HG02588 (cell line): ENCODE results near the gene JPT2.

Experiments used
- ATAC-seq: cut with Tn5 transposase; IDR thresholded peaks from one replicate; pipeline ENCODE4 v1.9.1; 2021; ENCODE audit warnings: mild to moderate bottlenecking, moderate library complexity; ENCODE audit not compliant: unreplicated experiment

Gene JPT2, protein sequence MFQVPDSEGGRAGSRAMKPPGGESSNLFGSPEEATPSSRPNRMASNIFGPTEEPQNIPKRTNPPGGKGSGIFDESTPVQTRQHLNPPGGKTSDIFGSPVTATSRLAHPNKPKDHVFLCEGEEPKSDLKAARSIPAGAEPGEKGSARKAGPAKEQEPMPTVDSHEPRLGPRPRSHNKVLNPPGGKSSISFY

DNA sequence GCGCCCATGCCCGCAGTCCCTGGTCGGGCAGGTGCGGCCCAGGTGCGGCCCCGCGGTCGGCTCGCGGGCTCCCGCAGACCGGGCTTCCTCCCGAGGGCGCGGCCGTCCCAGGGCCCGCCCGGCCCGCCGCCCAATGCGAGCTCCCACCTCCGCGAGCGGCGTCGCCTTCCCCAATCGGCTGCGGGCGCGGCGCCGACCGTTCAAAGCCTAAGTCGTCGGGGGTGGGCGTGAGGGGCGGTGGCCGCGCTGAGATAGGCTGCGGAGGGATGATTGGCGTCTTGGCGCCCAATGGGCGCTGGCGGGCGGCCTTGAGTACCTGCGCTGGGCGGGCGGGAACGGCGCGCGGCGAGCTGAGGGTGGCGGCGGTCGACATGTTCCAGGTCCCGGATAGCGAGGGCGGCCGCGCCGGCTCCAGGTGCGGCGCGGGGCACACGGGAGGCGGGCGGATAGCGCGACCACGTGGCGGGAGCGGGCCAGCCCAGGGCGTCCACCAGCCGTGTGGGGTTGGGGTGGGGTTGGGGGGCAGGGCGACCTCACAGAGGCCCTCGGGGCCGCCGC, at the start of gene JPT2:
Gene JPT2 (plus strand): TSS at position 338 of the 558 bp plus-strand sequence. CDS start 34 bp downstream, at position 372.
- peak; percentile 93 for ATAC-seq

DNA sequence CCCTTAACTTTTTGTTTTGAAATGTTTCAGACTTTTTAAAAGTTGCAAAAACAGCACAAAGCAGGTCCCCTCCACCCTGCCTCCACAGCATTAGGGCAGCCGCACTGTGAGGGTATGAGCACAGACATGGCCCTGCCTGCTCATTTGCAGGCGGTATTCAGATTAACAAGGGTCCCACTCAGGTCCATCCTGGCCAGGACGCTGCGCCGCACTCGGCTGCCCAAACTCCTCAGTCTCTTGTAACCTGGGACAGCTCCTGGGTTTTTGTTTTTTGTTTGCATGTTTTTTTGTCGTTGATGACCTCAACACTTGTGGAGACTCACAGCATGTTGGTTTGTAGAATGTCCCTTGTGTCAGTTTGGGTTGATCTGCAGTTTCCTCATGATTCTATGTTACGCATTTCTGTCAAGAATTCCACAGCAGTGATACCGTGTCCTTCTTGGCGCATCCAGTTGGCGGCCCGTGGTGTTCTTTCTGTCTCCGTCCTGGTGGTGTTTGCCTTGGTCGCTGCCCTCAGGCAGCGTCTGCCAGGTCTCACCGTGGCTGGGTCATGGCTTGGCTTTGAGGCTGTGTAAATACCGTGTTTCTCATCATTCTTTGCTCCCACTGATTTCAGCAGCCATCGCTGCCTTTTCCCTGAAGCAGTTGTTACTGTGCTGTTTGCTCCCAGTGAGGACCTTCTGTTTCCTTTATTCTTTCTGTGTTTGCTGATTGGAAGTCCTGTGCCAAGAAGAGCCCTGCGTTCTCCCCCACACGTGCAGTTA, 47.4 kb upstream of the JPT2 start:
- no peak for ATAC-seq

DNA sequence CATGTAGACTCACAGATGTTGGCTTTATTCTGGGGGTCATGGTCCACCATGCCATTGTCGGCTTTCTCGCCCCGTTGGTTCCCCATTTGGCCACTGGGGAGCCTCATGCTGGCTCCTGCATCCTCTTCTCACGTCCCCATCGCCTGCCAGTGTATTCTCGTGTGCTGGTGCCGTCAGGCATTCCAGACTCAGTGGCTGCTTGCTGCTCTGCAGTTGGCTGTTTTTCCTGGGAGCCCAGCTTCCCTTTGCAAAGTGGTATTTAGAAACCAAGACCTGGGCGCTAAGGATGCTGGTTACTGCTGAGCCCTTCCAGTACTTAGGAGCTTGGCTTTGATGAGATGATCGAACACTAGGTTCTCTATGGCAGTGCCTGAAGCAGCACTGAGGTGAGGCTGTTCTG, 46.8 kb upstream of the JPT2 start:
- ATAC-seq, result no peak

DNA sequence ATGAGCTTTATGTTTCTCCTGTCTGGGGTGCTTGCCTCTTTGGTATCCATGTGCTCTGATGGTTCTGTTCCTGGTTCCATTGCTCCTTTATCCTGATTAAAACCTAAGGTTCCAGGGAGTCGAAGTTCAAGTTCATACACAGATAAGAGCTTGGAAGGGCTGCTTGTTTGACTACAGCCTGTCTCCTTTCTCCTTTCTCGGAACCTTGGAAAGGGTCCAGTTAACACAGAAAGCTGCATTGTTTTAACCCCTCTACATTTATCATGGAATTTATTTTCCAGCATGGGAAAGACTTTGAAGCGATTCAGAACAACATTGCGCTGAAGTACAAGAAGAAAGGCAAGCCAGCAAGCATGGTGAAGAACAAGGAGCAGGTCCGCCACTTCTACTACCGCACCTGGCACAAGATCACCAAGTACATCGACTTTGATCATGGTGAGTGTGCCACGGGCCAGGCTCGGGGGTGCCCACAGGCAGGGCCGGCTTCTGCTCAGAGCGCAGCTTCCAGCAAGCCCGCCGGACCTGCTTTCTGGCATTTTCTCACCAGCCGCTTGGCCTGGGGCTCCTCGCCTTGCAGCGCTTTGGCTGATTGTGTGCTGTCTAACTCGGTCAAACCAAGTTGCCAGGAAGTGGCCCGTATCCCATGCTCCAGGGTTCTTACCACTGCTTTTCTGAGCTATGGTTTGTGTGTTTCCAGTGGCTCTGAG, 46.0 kb upstream of the JPT2 start:
- ATAC-seq, result no peak

DNA sequence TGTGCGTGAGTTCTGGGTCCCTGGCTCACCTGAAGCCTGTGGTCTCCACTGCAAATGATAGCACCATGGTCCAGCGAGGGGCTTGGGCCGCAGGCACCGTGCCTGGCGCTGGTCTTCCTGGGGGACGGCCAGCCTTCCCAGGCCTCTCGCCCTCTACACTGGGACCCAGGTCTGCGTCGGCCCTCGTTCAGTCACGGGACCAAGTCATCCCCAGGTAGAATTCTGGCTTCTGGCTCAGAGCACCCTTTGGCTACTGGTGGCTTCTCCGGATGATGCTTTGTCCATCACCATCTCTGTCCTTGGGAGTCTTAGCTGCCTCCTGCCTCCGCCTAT, 45.5 kb upstream of the JPT2 start:
- no peak for ATAC-seq

DNA sequence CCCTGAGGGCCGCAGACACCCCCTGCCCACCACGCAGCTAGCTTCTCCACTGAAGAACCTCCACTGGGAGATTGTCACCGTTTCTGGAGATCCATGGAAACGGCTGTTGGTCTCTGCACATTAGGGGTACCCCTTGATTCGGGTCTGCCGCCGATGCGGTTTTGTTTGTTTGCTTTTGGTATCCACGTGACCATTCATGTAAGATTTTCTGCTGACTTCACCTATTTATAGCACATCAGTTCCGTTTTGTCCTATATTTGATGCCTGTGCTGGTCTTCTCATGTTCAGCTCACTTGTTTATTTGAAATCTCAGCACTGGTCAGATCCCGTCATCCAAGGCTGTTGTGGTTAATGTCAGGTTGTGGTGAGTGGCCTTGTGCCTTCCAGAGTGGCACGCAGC, 44.8 kb upstream of the JPT2 start:
- no peak for ATAC-seq

DNA sequence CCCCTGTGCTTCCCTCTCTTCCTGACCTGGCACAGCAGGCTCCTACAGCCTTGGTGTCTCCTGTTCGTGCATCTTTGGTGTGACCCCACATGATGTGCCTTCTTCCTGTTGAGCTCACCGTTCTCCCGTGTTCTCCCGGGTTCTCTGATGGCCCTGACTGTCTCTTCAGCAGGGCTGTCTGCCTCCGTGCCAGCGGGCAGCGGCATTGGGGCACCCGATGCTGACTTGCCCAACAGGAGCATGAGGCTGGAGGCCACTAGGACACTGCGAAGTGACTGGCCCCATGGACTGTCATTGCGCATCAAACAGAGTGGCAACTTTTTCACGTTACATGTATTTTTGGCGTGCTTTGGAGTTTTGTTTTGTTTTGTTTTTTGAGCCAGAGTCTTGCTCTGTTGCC, 43.5 kb upstream of the JPT2 start:
- ATAC-seq, result no peak

DNA sequence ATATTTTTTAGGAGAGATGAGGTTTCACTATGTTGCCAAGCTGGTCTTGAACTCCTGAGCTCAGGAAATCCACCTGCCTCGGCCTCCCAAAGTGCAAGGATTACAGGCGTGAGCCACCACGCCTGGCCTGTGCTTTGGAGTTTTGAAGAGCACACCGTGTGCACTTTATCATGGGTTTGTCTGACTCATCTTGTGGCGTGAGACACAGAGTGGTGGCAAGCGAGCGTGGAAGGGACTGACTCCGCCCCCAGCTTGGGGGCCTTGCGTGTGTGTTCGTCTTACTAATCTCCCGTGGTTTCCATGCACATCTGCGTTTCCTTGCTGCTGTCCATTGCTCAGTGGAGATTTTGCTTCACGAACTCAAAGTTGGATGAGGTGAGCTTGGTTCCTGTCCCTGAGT, 43.0 kb upstream of the JPT2 start:
- no peak for ATAC-seq

DNA sequence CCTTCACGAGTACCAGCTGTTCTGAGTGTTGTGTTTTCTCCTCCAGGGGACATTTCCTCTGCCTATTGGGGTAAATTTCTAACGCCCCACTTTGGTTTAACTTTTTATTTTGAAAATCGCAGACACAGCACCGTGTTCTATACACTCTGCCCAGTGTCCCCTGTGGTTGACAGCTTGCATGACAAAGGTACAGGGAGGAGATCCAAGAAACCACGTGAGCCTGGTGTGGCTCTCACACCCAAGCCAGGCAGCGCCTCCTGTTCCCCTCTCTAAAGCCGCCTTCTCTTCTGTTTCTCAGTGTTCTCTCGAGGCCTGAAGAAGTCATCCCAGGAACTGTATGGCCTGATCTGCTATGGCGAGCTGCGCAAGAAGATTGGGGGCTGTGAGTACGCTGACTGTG, 40.6 kb upstream of the JPT2 start:
- ATAC-seq, result no peak

DNA sequence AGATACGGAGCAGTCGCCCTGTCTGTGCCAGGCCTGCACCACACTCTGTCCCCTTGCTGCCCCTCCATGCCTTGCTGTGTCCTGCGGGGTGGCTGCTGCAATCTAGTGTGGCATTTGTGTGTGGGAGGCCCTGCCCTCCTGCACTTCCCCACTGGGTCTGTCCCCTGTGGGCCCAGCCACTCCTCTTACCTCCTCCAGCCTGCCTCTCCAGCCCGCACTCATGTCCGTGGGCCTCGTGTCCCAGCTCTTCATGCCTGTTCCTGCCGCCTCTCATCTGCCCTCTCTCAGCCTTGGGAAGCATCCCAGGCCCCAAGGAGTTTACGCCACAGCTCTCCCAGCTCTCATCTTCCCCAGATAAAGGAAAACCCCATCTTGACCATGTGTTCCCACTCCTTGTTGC, 39.3 kb upstream of the JPT2 start:
- no peak for ATAC-seq

DNA sequence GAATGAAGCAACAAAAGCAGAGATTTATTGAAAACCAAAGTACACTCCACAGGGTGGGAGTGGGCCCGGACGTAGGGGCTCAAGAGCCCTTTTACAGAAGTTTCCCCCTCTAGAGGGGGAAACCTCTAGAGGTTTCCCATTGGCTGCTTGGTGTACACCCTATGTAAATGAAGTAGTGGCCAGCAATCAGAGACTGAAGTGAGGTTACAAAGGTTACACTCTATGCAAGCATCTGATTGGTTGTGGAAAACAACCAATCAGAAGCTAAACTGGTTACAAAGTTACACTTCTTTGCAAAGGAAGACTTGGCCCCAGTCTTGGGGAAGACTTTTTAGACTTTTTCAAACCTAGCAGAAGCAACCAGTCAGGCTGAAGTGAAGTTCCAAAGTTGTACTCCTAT, 38.8 kb upstream of the JPT2 start:
- ATAC-seq, result no peak

DNA sequence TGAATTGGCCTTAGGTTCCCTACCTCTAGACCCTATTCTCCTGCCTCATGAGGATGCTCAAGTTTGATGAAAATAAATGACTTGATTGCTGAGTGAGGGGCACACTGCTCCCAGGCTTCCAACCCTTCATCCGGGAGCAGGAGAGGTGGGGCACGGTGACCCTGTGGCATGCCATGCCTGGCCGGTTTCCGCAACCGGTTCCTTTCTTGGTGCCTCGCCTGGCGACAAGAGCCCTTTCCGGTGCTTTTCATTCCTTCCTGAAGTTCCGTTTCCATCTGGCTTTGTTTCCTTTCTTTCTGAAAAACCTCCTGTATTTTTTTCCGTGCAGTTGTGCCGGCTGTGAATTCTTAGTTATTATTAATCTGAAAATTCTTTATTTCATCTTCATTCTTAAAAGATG, 38.2 kb upstream of the JPT2 start:
- ATAC-seq, result no peak

DNA sequence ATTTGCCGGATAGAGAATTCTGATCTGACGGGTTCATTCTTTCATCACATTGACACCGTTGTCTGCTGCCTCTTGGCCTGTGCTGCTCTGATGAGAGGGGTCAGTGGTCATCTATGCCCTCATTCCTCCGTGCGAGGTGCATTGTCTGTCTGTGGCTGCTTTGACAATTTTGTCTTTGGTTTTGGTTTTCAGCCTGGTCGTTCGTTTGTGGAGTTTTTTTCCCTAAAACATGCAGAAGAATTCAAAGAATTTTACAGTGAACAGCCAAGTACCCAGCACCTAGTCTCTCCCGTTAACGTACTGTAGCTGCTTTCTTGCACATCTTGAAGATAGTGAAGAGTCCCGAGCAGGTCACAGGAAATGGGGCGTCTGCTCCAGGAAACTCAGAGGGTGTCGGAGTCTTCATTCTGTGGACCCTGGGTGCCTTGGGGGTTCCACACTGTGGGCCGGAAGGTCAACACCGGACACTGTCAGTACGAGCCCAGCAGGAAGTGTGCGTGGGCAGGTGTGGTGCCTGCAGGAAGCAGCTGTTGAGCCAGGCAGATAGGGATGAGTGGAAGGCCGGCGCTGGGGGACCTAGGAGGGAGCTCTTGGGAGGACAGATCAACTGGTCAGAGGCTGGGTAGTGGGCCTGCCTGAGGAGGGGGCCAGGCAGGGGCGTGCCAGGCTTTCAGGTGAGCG, 37.7 kb upstream of the JPT2 start:
- ATAC-seq, result no peak

DNA sequence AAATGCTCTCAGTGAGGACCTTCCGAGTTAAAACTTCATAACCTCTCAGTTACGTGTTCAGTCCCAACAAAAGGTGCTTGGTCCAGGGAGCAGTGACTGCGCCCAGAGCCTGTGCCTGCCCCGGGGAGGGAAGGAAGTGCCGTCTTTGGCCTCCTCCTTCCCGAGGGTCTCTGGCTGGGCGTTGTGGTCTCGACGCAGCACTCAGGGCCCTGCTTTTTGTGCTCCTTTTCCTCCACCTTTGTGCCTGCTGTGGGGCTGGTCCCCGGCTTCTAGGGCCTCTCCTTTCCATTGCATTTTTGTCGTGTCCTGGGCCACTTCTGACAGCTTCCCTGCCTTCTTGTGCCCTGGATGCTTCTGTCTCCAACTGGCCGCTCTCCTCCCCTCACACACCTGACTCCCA, 36.8 kb upstream of the JPT2 start:
- no peak for ATAC-seq

DNA sequence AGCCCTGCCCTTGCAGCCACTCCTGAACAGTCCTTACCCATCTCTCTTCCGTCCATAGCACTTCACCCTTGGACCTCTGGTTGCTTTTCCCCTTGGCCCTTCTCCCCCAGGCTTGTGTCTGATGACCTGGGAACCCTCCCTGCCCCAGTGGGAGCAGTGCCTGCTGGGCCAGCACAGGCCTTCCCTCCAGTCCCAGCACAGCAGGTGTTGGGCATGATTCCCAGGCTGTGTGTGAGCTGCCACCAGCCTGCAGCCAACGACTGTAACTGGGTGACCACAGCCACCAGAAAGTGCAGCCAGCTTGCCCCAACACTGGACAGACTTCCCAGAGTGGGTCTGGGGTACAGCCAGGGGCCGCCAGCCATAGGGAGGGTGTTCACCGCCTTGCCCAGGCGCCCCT, 35.9 kb upstream of the JPT2 start:
- ATAC-seq, result no peak

DNA sequence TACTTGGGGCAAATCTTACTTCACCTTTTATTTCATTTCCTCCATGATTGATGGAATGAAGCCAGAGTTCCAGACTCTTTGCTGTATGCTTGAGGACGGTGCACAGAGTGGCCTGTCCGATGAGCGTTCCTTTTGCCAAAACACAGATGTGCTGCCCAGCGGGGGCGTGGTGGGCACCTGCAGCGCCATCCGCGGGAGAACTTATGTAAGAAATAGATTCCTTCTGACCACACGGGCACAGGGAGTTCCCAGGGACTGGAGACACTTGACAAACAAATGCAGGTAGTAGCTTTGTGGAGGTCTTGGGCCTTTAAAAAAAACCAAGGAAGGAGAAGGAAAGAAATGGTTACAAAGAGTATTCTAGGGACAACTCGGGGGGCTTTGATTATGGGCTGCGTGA, 35.3 kb upstream of the JPT2 start:
- no peak for ATAC-seq

DNA sequence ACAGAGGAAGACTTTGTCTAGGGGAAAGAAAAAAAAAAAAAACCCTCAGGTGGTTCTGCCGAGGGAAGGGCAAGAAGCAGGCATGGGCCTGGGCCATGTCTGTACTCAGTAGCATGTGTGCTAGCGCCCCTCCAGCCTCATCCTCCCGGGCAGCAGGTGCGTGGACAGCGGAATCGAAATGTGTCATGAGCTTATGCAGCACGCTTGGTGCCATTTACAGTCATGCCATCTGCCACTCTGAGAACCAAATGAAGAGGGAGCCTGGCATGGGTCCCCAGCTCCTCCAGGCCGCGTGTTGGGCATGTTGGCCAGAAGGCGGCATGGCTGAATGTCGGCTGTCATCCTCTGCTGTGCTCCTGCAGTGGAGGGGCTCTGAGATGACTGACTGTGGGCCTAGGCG, 34.6 kb upstream of the JPT2 start:
- no peak for ATAC-seq

DNA sequence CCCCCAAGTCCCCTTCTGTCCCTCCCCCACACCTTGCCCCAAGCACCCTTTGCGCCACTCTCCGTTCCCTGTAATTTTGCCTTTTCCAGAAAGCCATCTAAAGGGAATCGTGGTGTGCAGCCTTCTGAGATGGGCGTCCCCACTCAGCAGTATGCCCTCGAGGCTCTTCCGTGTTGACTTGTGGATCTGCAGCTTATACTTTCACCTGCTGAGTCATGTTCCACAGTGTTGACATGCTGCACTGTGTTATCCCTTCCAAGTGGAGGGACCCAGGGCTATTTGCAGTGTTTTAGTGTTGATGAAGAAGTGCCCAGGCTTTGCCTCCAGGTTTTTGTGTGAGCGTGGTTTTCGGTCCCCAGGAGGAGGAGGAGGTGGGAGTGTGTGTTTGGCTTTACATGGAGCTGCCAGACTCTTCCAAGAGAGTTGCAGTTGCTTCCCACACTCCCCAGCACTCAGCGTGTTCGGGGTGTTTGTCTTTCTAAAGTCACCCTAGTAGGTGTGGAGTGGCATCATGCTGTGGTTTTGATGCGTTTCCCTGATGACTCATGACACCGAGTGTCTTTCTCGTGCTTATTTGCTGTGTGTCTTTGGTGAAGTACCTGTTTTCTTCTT, 32.1 kb upstream of the JPT2 start:
- ATAC-seq, result no peak

DNA sequence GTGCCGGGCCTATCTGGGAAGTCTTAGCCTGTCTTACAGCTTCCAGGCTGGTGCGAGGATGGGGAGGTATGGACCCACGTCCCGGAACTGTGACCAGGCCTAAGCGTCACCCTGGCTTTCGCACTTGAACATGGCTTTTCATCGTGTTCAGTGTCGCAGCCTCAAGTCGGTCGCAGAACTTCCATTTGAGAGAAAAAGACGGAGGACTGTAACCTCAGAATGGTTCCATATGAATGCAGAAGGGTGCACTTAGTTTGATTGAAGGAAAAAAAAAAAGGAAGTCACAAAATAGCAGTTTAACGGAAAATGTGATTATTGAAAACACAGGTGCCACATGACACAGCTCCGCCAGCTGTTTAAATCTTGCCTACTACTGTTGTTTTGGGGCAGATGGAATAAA, 30.2 kb upstream of the JPT2 start:
- ATAC-seq, result no peak

DNA sequence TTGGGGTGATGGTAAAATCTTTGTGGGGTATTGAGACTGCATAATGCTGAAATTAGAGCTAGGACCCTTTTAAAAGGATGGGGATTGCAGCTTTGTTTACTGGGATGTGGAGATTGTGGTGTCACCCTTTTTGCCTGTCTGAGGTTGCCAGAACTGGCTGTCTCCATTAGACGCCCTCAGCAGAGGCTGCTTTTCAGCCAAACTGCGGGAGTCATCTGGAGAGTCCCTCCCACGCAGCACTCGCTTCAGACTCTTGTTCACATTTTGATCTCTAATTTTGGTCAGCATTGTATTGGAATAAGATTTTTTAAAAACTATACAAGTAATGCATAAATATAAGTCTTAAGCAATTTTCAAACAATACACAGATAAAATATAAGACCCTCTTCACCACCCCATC, 27.9 kb upstream of the JPT2 start:
- no peak for ATAC-seq
